Stimulated activated naive CD8-positive, alpha-beta T cell treated with anti-CD3 and anti-CD28 coated beads, Interleukin-15, Interleukin-2, amounts not matched to agents 100 U/mL and 50 U/mL, for 24 hours (primary cell): ENCODE measurements around the gene INS.
A peak's percentile ranks its signal among the peaks of the same experiment; 100 is the strongest.
"Not testable (repeated sequence)": the region's sequence is repeated elsewhere in the genome, so short reads cannot be mapped to it uniquely, and the experiment has no call there.

ENCODE experiments used
- ATAC-seq: fragments of 150-1000 bp; cut with Tn5 transposase; one replicate; pipeline ENCODE4 v1.10.0; 2021
- DNase-seq: peaks from one replicate; pipeline ENCODE4 v3.0.0; 2021

Gene INS

DNA sequence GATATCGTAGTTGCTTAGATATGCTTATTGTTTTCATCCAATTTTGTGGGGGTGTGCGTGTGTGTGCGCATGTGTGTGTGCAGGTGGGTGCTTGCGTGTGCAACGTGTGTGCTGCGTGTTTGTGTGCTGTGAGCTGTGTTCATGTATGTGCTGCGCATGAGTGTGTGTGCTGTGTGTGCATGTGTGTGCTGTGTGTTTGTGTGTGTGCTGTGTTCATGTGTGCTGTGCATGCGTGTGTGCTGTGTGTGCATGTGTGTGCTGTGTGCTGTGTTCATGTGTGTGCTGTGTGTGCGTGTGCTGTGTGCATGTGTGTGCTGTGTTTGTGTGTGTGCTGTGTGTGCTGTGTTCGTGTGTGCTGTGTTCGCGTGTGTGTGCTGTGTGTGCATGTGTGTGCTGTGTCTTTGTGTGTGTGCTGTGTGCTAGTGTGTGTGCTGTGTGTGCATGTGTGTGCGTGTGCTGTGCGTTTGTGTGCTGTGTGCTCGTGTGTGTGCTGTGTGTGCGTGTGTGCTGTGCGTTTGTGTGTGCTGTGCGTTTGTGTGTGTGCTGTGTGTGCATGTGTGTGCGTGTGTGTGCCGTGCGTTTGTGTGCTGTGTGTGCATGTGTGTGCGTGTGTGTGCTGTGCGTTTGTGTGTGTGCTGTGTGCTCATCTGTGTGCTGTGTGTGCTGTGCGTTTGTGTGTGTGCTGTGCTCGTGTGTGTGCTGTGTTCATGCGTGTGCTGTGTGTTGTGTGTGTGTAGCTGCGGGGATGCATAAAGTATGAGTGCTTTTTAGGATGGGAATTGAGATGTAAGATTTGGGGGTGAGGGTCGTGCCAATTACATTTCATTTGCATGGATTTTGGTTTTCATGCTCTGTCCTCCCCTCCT, 29.4 kb downstream of the INS start:
- ATAC-seq (no peak), DNase-seq (no peak)

DNA sequence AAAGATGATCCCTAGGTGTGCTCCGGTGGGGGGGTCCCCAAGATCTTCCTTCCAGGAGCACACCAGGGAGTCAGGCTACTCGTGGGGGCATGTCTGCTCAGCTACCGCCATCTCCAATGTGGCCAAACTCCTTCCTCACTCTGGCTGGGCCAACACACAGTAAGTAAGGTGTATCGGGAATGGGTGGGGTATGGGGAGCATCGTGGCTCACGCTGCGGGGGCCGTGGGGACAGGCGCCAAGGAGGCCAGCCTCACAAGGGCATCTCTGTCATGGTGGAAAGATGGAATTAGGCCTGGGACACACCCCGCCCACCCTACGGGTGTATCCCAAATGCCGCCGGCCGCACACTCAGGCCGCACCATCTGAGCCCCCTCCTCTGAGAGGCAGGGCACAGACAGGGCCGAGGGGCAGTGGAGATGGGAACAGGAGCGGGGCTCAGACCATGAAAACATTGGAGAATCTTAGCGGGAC, 30.1 kb downstream of the INS start:
- ATAC-seq (no peak), DNase-seq (no peak)

DNA sequence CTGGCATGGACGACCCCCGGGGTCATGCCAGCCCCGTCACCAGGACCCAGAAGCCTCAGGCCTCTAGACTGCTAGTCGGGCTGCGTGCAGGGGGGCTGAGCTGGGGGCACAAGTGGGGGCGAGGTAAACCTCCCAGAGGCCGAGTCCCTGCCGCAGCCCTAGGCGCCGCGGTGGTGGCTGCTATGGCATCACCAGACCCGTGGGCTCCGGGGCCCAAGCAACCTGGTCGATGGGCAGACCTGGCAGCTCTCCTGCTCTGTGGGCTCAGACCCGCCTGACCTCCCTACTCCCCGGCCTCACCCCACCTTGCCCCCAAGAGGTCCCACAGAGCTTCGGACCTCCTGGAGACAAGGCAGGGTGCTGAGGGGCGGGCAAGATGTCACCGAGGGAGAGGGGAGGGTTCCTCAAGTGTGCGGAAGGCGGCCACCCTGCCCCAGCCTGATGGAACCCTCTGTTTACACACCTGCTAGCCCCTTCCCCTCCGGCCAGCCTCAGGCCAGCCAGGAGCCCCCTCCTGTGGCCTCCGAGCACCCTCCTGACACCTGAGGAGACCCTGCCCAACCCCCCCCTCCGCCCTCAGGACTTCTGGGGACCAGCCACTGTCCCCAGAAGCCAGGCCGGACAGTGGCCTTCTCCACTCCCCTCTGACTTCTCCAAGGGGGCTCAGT, 31.2 kb downstream of the INS start:
- no peak for ATAC-seq
- DNase-seq = no peak

GRCh38 chr11:2129308-2129698, 31.7 kb downstream of the INS start:
- ATAC-seq = no peak

GRCh38 chr11:2128511-2129307, 32.3 kb downstream of the INS start:
- no peak for ATAC-seq
- DNase-seq = no peak

More at GRCh38 chr11:2129308-2129698, 31.7 kb downstream of the INS start:
- no peak for DNase-seq

- DNase-seq = no peak
- no peak for ATAC-seq
Measured at GRCh38 chr11:2128130-2128510, 32.9 kb downstream of the INS start.

DNA sequence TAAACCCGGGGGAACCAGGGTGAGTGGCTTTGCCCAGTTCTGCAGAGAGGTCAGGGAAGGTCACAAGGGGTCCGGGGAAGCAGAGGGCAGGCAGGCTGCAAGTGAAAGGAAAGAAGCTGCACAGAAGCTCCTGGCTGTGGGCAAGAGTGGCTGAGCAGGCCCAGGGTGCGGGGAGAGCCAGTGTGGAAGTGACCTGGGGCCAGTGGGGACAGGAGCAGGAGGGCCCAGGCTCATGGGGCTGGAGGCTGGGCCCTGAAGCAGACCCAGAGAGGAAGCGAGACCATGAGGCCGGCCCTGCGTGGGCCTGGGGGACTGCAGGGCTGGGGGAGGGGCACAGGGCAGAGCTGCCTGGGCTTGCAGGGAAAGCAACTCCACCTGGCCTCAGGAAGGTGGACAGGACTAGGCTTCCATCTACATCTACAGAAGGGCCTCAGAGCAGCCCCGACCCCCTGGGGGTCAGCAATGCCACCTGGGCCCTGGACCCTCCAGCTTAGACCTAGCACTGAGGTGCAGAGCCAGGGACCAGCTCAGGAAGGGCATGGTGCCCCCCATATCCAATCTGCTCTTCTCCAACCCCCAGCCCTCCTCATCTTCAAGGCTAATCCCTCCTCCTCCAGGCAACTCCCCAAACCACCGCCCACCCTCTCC, 33.4 kb downstream of the INS start:
- ATAC-seq = no peak

DNA sequence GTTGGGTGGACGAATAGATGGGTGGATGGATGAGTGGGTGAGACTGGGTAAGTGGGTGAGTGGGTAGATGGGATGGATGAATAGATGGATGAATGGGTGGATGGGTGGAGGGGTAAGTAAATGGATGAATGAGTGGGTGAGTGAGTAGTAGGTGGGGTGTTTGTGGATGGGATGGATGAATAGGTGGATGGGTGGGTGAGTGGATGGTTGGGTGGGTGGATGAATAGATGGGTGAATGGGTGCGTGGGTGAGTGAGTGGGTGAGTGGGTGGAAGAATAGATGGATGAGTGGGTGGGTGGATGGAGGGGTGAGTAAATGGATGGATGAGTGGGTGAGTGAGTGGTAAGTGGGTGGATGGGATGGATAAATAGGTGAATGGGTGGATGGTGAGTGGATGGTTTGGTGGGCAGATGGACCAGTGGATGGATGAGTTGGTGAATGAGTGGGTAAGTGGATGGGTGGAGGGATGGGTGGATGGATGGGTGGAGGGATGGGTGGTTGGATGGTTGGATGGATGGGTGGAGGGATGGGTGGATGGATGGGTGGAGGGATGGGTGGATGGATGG, 34.4 kb downstream of the INS start:
- DNase-seq (no peak), ATAC-seq (no peak)

More for the DNA sequence above, 33.4 kb downstream of the INS start:
- DNase-seq = no peak

GRCh38 chr11:2124736-2125484, 36.1 kb downstream of the INS start:
- ATAC-seq, DNase-seq: not testable (repeated sequence)

- ATAC-seq (no peak), DNase-seq (no peak)
Measured at GRCh38 chr11:2123628-2123960, 37.4 kb downstream of the INS start.

DNA sequence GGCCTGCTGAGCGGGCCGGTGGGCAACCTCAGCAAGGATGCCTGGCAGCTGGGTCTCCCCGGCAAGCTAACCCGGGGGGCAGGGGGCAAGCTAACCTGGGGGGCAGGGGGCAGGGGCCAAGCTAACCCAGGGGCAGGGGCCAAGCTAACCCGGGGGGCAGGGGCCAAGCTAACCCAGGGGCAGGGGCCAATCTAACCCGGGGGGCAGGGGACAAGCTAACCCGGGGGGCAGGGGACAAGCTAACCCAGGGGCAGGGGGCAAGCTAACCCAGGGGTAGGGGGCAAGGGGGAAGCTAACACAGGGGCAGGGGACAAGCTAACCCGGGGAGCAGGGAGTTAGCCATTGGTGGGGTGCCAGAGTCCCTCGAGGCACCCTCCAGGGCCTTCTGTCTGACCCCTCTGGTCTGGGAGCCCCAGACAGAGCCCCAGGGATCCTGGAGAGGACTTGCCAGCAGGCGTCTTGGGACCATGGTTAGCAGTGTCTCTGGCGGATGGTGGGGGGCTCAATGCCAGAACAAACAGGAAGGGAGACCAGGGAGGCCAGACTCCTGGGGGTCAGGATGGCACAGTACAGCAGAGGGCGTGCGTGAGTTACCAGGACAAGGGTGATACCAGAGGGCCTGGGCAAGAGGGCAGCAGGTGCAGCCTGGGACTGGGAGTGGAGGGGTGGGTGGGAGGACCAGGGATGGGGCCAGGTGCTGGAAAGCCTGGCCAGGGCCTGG, 37.9 kb downstream of the INS start:
- DNase-seq (no peak), ATAC-seq (no peak)

- DNase-seq = no peak
- ATAC-seq = peak; percentile 8
Measured at GRCh38 chr11:2122222-2122906, 38.6 kb downstream of the INS start.

DNA sequence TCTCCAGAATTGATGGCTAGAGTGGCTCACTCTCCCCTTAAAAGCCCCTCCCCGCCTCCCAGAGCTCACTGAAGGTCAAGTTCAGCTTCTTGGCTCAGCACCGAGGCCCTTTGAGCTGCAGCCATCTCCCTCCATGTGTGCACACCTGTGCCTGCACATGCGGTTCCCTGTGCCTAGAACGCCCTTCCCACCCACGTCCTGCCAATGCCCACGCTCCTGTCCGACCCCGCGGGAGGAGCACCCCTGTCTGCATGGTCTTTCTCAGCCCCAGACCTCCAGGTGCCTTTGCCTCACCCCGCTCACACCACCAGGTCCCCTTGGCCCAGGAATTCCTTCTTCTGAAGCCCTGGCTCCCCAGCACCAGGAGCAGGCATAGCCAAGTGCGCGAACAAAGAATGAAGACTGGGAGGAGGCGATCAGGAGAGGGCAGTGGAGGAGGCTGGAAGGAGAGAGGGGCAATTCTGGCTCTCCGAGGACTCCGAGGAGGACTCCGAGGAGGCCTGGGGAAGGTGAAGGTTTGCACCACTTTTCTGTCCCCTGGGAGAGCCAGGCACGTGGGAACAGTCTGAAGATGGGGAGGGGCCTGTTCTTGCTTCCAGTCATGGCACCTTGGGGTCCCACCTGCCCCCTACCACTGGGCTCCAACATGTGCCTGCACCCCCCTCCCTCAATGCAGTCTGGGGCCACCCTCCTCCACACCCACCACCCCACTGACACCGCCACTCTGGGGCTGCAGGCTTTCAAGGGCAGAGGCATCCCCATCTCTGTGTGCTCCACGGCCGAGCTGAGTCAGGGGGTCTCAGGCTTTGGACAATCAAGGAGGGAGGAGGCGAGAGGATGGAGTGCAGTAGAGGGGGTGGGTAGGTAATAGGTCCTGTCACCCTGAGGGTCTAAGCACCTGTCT, 39.5 kb downstream of the INS start:
- DNase-seq (no peak), ATAC-seq (no peak)

DNA sequence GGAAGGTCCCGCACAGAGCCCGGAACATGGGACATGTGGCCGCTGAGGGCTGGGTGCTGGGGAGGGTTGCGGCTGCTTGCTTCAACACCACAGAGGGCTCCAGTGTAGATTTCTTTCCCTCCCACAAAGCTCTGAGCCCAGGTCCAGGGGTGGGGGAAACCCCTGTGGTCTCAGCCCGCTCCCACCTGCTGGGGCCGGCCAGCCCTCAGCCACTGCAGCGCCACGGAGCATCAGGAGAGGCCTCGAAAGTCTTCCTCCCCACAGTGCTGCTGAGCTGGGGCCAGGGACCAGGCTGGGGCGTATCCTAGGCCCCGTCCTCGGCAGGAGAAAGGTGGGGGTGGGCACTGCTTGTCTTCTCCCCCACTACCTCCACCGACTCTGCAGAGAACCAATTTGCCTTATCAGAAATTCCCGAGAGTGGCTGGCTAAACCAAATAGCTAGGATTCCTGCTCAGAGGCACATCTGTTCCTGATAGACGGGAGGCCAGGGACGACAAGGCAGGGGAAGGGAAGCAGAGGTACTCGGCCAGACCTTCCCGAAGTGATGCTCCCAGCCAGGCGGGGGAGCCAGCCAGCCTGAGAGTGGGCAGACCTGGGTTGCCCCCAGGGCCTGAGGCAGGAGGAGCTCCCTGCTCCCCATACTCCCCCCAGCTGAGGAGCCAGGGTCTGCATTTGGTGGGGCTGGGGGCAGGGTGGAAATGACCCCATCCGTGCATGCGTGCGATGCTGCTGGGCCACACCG, 40.5 kb downstream of the INS start:
- DNase-seq (no peak), ATAC-seq (no peak)

- ATAC-seq = no peak
- no peak for DNase-seq
Measured at GRCh38 chr11:2118677-2119076, 42.3 kb downstream of the INS start.

- no peak for DNase-seq
- ATAC-seq = no peak
Measured at GRCh38 chr11:2116680-2117079, 44.3 kb downstream of the INS start.

DNA sequence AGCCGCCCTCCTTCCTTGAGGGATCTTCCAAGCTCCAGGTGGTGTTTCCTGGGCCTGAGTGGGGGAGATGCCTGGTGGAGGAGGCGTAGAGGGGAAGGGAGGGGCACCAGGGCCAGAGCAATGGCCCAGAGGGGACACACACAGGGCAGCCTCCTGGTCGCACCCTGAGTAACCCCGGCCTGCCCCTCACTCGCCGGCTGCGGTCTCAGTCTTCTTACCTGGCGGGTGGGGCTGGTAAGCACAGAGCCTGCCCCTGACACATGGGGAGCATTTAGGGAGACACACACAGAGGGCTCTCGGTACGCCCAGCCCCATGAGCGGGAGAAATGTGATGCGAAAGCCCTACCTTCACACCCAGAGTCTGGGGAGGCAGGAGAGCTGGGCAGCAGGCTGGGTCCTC, 45.7 kb downstream of the INS start:
- no peak for DNase-seq
- peak; percentile 9 for ATAC-seq
